T-cell (primary cell): ENCODE measurements around the gene ZNF878. TPM values are rescaled to one million over a fixed set of nuclear protein-coding genes. Genes with fewer than 3 reads are reported as not detected.

Source experiments
- ATAC-seq, 4 experiments: fragments of 200-7000 bp in 3 of 4; fragments of 150-1000 bp in 1 of 4; cut with Tn5 transposase; replicated peaks in 1 of 4; 1 replicate in 3 of 4; 2 replicates in 1 of 4; pipeline ENCODE4 v1.10.0; 2021; ENCODE audit warnings: moderate library complexity in 3 of 4, mild to moderate bottlenecking in 2 of 4, moderate number of reproducible peaks in 1 of 4
- CTCF ChIA-PET, 2 donors: fragments of 300-600 bp; sonication (Branson Sonifier 250); formaldehyde crosslinking; loops; one replicate each; lab custom pipeline; 2022; ENCODE audit warnings: antibody characterized with exemption in 2 of 2; lab: Charles Lee
- POLR2A ChIA-PET, 2 donors: fragments of 300-600 bp; sonication (Branson Sonifier 250); formaldehyde crosslinking; loops; one replicate each; lab custom pipeline; 2022; ENCODE audit warnings: antibody characterized with exemption in 2 of 2; lab: Charles Lee
- DNase-seq, 35 experiments: peaks; one replicate each; pipeline versions ENCODE4 v3.0.0 to v3.0.0-alpha.2; 2013 to 2023
- H3K27ac ChIP-seq: one replicate; pipeline ENCODE4 v1.5.1; 2013; ENCODE audit warnings: low read length
- H3K27me3 ChIP-seq, 2 experiments: replicated peaks in 1 of 2; 1 replicate in 1 of 2; 2 replicates in 1 of 2; pipeline versions ENCODE4 v1.6.1 to v1.7.0; 2013; ENCODE audit warnings: low read length in 1 of 2, mixed read lengths in 1 of 2; ENCODE audit not compliant: control insufficient read depth in 2 of 2, insufficient read depth in 2 of 2; ENCODE audit errors: extremely low read depth in 1 of 2
- H3K36me3 ChIP-seq, 2 donors: 1 replicate in 1 of 2; 2 replicates in 1 of 2; pipeline versions ENCODE4 v1.6.1 to v1.7.0; 2013; ENCODE audit warnings: low read length in 1 of 2; ENCODE audit not compliant: control insufficient read depth in 2 of 2, insufficient read depth in 1 of 2; ENCODE audit errors: extremely low read depth in 1 of 2
- H3K4me1 ChIP-seq, 2 experiments: 1 replicate in 1 of 2; 2 replicates in 1 of 2; pipeline versions ENCODE4 v1.6.1 to v1.7.0; 2013; ENCODE audit warnings: low read length in 2 of 2, mixed read lengths in 1 of 2; ENCODE audit not compliant: insufficient read depth in 2 of 2, control insufficient read depth in 1 of 2; ENCODE audit errors: extremely low read depth in 1 of 2
- H3K4me3 ChIP-seq, 2 donors: 1 replicate in 1 of 2; 2 replicates in 1 of 2; pipeline versions ENCODE4 v1.5.1 to v1.7.0; 2013; ENCODE audit warnings: mild to moderate bottlenecking in 2 of 2, low read length in 1 of 2, moderate library complexity in 1 of 2; ENCODE audit not compliant: control insufficient read depth in 1 of 2; ENCODE audit errors: extremely low read depth in 1 of 2
- H3K9me3 ChIP-seq: 2 replicates; pipeline ENCODE4 v1.7.0; 2013
- H3K27ac Mint-ChIP-seq, 2 donors: one replicate each; pipeline ENCODE4 v1.8.0; 2020 to 2021; ENCODE audit warnings: mild to moderate bottlenecking in 2 of 2, mixed read lengths in 2 of 2
- H3K27me3 Mint-ChIP-seq, 2 donors: one replicate each; pipeline ENCODE4 v1.8.0; 2021 to 2022; ENCODE audit warnings: mixed read lengths in 2 of 2
- H3K36me3 Mint-ChIP-seq: one replicate; pipeline ENCODE4 v1.8.0; 2021; ENCODE audit warnings: mixed read lengths
- H3K4me1 Mint-ChIP-seq, 3 donors: one replicate each; pipeline ENCODE4 v1.8.0; 2020 to 2022; ENCODE audit warnings: mixed read lengths in 3 of 3, mild to moderate bottlenecking in 1 of 3
- H3K4me3 Mint-ChIP-seq, 3 donors: one replicate each; pipeline ENCODE4 v1.8.0; 2020 to 2022; ENCODE audit warnings: mild to moderate bottlenecking in 3 of 3, mixed read lengths in 3 of 3, moderate library complexity in 3 of 3
- H3K9me3 Mint-ChIP-seq, 3 donors: one replicate each; pipeline ENCODE4 v1.8.0; 2020 to 2022; ENCODE audit warnings: mixed read lengths in 3 of 3
- WGBS: methylation state at CpG from one replicate; pipeline ENCODE4 v1.1.5; 2013; ENCODE audit warnings: missing lambda C conversion rate; ENCODE audit not compliant: insufficient coverage; 5-methylcytosine and 5-hydroxymethylcytosine counted together
- total RNA-seq, 35 experiments: library from RNA in 6 of 35; stranded (reverse) in 6 of 35; fragments of 120-200 nt in 1 of 35; gene quantifications; one replicate each; pipeline versions ENCODE4 v1.2.1 to v1.2.4 and lab custom pipeline; 2013 to 2026

The ZNF878 gene
- total RNA-seq (under 1 TPM in 2 of 5 donors, not detected in 3; 0.29 to 0.33 TPM), total RNA-seq (lab: John Stamatoyannopoulos, UW) (0 to 0.41 (median 0.08) reads per million in 29 experiments)
- 0.17 TPM for total RNA-seq (2013)

DNA sequence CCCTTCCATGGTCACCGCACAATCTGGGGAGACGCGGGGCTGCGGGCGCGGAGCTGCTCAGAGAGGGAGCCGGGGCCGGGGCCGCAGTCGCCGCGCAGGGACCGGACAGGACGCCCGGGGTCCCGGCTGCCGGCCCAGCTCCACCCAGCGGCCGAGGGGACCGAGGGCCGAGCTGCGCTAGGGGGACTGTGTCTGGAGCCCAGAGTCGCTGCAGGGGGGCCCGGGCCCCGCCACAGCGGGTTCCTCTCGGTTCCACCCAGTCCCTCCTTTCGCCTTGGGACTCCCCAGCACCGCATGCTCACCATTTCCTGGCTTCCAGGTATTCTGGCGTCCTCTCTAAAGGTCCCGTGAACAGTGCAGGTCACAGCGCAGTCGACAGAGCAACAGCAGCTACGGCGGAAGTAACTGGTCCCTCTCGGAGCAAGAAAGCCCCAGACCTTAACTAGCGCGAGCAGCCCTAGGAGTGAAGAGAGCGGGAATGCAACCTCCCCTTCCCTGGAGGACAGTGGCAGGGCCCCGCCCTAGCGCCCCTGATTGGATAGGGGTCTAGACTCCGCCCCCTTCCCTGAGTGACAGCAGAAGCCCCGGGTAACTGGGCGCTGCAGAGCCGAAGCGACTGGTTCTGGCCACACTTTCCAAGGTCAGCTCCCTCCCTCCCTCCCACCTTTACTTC lies at the start of gene ZNF878:
ZNF878 (minus strand) TSS at position 465 of the 673 bp plus-strand sequence; CDS start at position 305, 160 bp downstream.
- Histone ChIP-seq H3K27ac (no peak within 1 kb of the TSS), H3K4me1 (peaks cover 6 to 15% of the 10 kb centered on the region in 2 experiments), H3K36me3 (no peaks in the 10 kb centered on the region), H3K4me3 (peak within 1 kb of the TSS; percentile 63 to 97), H3K27me3 (peaks cover 0 to 19% of the 10 kb centered on the region in 2 experiments), H3K9me3 (no peaks in the 10 kb centered on the region)
- peaks cover 0 to 3% (median 3%) of the 10 kb centered on the region in 3 donors for H3K9me3 Mint-ChIP-seq
- peaks cover 11 to 15% of the 10 kb centered on the region in 2 donors for H3K27me3 Mint-ChIP-seq
- H3K4me1 Mint-ChIP-seq, result peaks cover 9 to 21% (median 13%) of the 10 kb centered on the region in 3 donors
- WGBS, result 1% methylated on average over 36 of the region's 46 CpGs
- POLR2A ChIA-PET, result interaction anchor here in 1 of 2 donors (0.6 kb wide), 1 partner anchor 177 kb away, joined by 3 read pairs; no protein-coding TSS in a partner anchor
- no peak within 1 kb of the TSS for H3K27ac Mint-ChIP-seq
- peak within 1 kb of the TSS; percentile 71 to 85 (median 82) for H3K4me3 Mint-ChIP-seq
- CTCF ChIA-PET, result interaction anchor here (0.5 to 0.7 kb wide), 3 partner anchors 45 to 1910 kb away, joined by 3 to 7 read pairs (median 4); no protein-coding TSS in a partner anchor
- no peaks in the 10 kb centered on the region for H3K36me3 Mint-ChIP-seq
- DNase-seq, result peak in 26 of 35 experiments; percentile 5 to 47 (median 22)
- peak; percentile 74 to 82 (median 82) for ATAC-seq

DNA sequence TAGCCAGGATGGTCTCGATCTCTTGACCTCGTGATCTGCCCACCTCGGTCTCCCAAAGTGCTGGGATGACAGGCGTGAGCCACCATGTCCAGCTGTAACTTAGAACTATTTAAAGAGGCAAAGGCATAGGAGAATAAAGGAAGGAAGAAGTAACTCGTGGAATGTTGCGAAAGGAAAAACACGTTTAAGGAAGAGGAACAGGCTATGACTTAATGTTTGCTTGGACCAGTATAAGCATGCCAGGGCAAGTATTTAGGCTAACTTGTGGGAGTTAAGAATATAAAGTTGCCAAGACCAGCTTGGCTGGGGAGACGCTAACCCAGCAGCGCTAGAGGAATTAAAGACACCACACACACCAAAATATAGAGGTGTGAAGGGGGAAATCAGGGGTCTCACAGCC lies 45.3 kb upstream of the ZNF878 start:
- CTCF ChIA-PET, result interaction anchor here in 1 of 2 donors (0.6 kb wide), 1 partner anchor 31 kb away, joined by 5 read pairs; no protein-coding TSS in a partner anchor
- H3K36me3 Mint-ChIP-seq, result no peaks in the 10 kb centered on the region
- no peak for ATAC-seq

DNA sequence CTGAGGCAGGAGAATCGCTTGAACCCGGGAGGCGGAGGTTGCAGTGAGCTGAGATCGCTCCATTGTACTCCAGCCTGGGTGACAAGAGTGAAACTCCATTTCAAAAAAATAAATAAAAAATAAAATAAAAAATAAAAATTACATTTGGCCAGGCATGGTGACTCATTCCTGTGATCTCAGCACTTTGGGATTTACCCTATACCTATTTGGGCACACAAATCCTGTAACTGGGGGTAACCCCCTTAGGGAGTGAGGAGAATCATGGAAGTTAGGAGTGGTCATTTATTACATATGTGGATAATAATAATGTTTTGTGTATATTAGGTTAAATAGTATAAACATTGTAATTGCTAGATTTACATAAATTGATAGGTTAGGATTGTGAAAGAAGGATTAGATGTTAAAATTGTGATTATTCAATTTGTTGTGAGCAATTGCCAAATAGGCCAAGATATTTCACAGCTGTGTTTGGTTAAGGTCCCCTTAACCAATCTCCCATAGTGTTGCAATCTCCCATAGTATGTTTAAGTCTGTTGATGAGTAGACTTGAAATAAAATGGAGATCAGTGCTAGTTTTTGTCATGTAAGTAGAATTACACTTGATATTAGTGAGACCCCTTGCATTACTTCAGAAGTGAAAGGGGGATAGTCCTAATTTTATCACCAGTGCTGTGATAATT lies 42.5 kb upstream of the ZNF878 start:
- Mint-ChIP-seq H3K27me3 (peaks cover 1 to 8% of the 10 kb centered on the region in 2 donors), H3K4me3 (no peak overlapping the region), H3K27ac (no peak overlapping the region), H3K36me3 (no peaks in the 10 kb centered on the region), H3K4me1 (peaks cover 2 to 16% (median 5%) of the 10 kb centered on the region in 3 donors), H3K9me3 (peaks cover 0 to 12% (median 4%) of the 10 kb centered on the region in 3 donors)
- POLR2A ChIA-PET, result no interaction called here
- peaks cover 0 to 8% of the 10 kb centered on the region in 2 experiments for H3K27me3 ChIP-seq
- DNase-seq (no peak), ATAC-seq (no peak)
- CTCF ChIA-PET, result no interaction called here
- H3K9me3 ChIP-seq, result no peaks in the 10 kb centered on the region
- H3K27ac ChIP-seq, result no peak overlapping the region
- H3K36me3 ChIP-seq, result no peaks in the 10 kb centered on the region
- H3K4me3 ChIP-seq, result no peak overlapping the region
- WGBS, result no CpG with 5 or more reads among the region's 4 CpGs
- peaks cover 3 to 12% of the 10 kb centered on the region in 2 experiments for H3K4me1 ChIP-seq

More for the DNA sequence above, 45.3 kb upstream of the ZNF878 start:
- H3K27ac Mint-ChIP-seq, result no peak overlapping the region
- H3K4me3 ChIP-seq, result no peak overlapping the region
- peaks cover 0 to 4% of the 10 kb centered on the region in 2 experiments for H3K27me3 ChIP-seq
- peaks cover 0 to 8% of the 10 kb centered on the region in 2 donors for H3K27me3 Mint-ChIP-seq
- no peak overlapping the region for H3K4me3 Mint-ChIP-seq
- POLR2A ChIA-PET, result no interaction called here
- peaks cover 0 to 1% of the 10 kb centered on the region in 2 experiments for H3K4me1 ChIP-seq
- DNase-seq, result no peak
- no peaks in the 10 kb centered on the region for H3K36me3 ChIP-seq
- no peak overlapping the region for H3K27ac ChIP-seq
- peaks cover 0 to 13% (median 4%) of the 10 kb centered on the region in 3 donors for H3K9me3 Mint-ChIP-seq
- 79% methylated on average over 5 of the region's 9 CpGs for WGBS
- H3K4me1 Mint-ChIP-seq, result peaks cover 0 to 2% (median 2%) of the 10 kb centered on the region in 3 donors
- H3K9me3 ChIP-seq, result no peaks in the 10 kb centered on the region

- no peaks in the 10 kb centered on the region for H3K36me3 ChIP-seq
- H3K27ac Mint-ChIP-seq, result no peak overlapping the region
- no peak overlapping the region for H3K27ac ChIP-seq
- H3K4me3 Mint-ChIP-seq, result peak overlapping the region in 1 of 3 donors; percentile 79
- ChIA-PET CTCF (no interaction called here), POLR2A (interaction anchor here in 1 of 2 donors (0.6 kb wide), 1 partner anchor 88 kb away, joined by 3 read pairs; no protein-coding TSS in a partner anchor)
- H3K9me3 ChIP-seq, result no peaks in the 10 kb centered on the region
- H3K27me3 Mint-ChIP-seq, result peaks cover 1 to 8% of the 10 kb centered on the region in 2 donors
- 50% methylated on average over 3 of the region's 3 CpGs for WGBS
- H3K4me1 ChIP-seq, result peaks cover 3 to 12% of the 10 kb centered on the region in 2 experiments
- ATAC-seq, result no peak
- H3K36me3 Mint-ChIP-seq, result no peaks in the 10 kb centered on the region
- peaks cover 0 to 8% of the 10 kb centered on the region in 2 experiments for H3K27me3 ChIP-seq
- H3K4me3 ChIP-seq, result no peak overlapping the region
- peaks cover 0 to 4% (median 3%) of the 10 kb centered on the region in 3 donors for H3K9me3 Mint-ChIP-seq
- DNase-seq, result no peak
- H3K4me1 Mint-ChIP-seq, result peaks cover 2 to 16% (median 5%) of the 10 kb centered on the region in 3 donors
Measured at GRCh38 chr19:12093777-12094176, 41.0 kb upstream of the ZNF878 start.

- H3K27me3 ChIP-seq, result peaks cover 0 to 8% of the 10 kb centered on the region in 2 experiments
- Mint-ChIP-seq H3K9me3 (peaks cover 0 to 1% (median under 1%) of the 10 kb centered on the region in 3 donors), H3K4me1 (peaks cover 2 to 16% (median 5%) of the 10 kb centered on the region in 3 donors), H3K4me3 (peak overlapping the region; percentile 69 to 79 (median 74)), H3K27ac (no peak overlapping the region), H3K27me3 (peaks cover 1 to 5% of the 10 kb centered on the region in 2 donors), H3K36me3 (no peaks in the 10 kb centered on the region)
- CTCF ChIA-PET, result no interaction called here
- DNase-seq (no peak), ATAC-seq (no peak)
- no peaks in the 10 kb centered on the region for H3K36me3 ChIP-seq
- 40% methylated on average over 8 of the region's 10 CpGs for WGBS
- H3K4me1 ChIP-seq, result peaks cover 3 to 12% of the 10 kb centered on the region in 2 experiments
- no peak overlapping the region for H3K27ac ChIP-seq
- no peaks in the 10 kb centered on the region for H3K9me3 ChIP-seq
- POLR2A ChIA-PET, result no interaction called here
- peak overlapping the region; percentile 38 to 79 for H3K4me3 ChIP-seq
Measured at GRCh38 chr19:12092956-12093355, 40.2 kb upstream of the ZNF878 start.
